PC-9 (cell line): ENCODE results near the gene SPART. TPM values are rescaled to one million over a fixed set of nuclear protein-coding genes. Genes with fewer than 3 reads are reported as not detected.

Experiments
- Bru-seq: library from RNA; stranded (reverse); fragments of 400-500 nt; gene quantifications from one replicate; lab custom pipeline; 2021; lab: Mats Ljungman, UMichigan
- BruChase-seq, 2 experiments: library from RNA; stranded (reverse); fragments of 400-500 nt; gene quantifications; one replicate each; lab custom pipeline; 2021; lab: Mats Ljungman, UMichigan
- BruUV-seq: library from RNA; stranded (reverse); fragments of 400-500 nt; replicated peaks from 2 replicates; lab custom pipeline; 2021; lab: Mats Ljungman, UMichigan
- CTCF ChIA-PET: fragments of 300-600 bp; sonication (Branson Sonifier 250); formaldehyde crosslinking; loops from one replicate; lab custom pipeline; 2022; ENCODE audit warnings: antibody characterized with exemption; lab: Charles Lee
- POLR2A ChIA-PET: fragments of 300-600 bp; sonication (Branson Sonifier 250); formaldehyde crosslinking; loops from one replicate; lab custom pipeline; 2022; ENCODE audit warnings: antibody characterized with exemption; ENCODE audit not compliant: unreplicated experiment; lab: Charles Lee
- DNase-seq, 2 experiments: peaks; one replicate each; pipeline versions ENCODE4 v3.0.0 to v3.0.0-alpha.2; 2015 to 2022; ENCODE audit warnings: mixed read lengths in 1 of 2
- H2AFZ ChIP-seq: fragments of 200-600 bp; sonication (generic); 2 replicates; pipeline ENCODE4 v1.8.1; 2017; ENCODE audit warnings: antibody characterized with exemption
- H3F3A ChIP-seq: fragments of 200-600 bp; sonication (generic); 2 replicates; pipeline ENCODE4 v1.8.1; 2017; ENCODE audit warnings: antibody characterized with exemption, mild to moderate bottlenecking, low read depth; ENCODE audit not compliant: insufficient read depth
- H3K27ac ChIP-seq: fragments of 200-600 bp; sonication (generic); 2 replicates; pipeline ENCODE4 v1.6.1; 2016; ENCODE audit warnings: mixed run types
- H3K27me3 ChIP-seq: fragments of 200-600 bp; sonication (generic); 2 replicates; pipeline ENCODE4 v1.6.1; 2016; ENCODE audit warnings: low read depth, mixed run types; ENCODE audit not compliant: insufficient read depth
- H3K36me3 ChIP-seq: fragments of 200-600 bp; sonication (generic); 2 replicates; pipeline ENCODE4 v1.6.1; 2016; ENCODE audit warnings: low read depth, mixed run types
- H3K4me1 ChIP-seq: fragments of 200-600 bp; sonication (generic); replicated peaks from 2 replicates; pipeline ENCODE4 v1.6.1; 2016; ENCODE audit warnings: mixed run types; ENCODE audit not compliant: insufficient read depth
- H3K4me2 ChIP-seq: fragments of 200-600 bp; sonication (generic); 2 replicates; pipeline ENCODE4 v1.6.1; 2017; ENCODE audit warnings: mixed run types
- H3K4me3 ChIP-seq: fragments of 200-600 bp; sonication (generic); 2 replicates; pipeline ENCODE4 v1.6.1; 2016; ENCODE audit warnings: mixed run types
- H3K79me2 ChIP-seq: fragments of 200-600 bp; sonication (generic); 2 replicates; pipeline ENCODE4 v1.6.1; 2017; ENCODE audit warnings: low read depth, mixed run types
- H3K9me2 ChIP-seq: fragments of 200-600 bp; sonication (generic); 2 replicates; pipeline ENCODE4 v1.8.1; 2017; ENCODE audit warnings: mild to moderate bottlenecking; ENCODE audit not compliant: insufficient read depth
- H3K9me3 ChIP-seq: fragments of 200-600 bp; sonication (generic); 2 replicates; pipeline ENCODE4 v1.8.1; 2016; ENCODE audit warnings: low read depth; ENCODE audit not compliant: insufficient read depth
- H4K20me1 ChIP-seq: fragments of 200-600 bp; sonication (generic); 2 replicates; pipeline ENCODE4 v1.8.1; 2017; ENCODE audit not compliant: insufficient read depth
- CTCF ChIP-seq: fragments of 200-600 bp; sonication (generic); conservative IDR thresholded peaks from 2 replicates; pipeline ENCODE4 v1.6.1; 2017; ENCODE audit warnings: mixed run types, antibody characterized with exemption, mild to moderate bottlenecking, moderate library complexity
- EZH2 ChIP-seq: fragments of 200-600 bp; sonication (generic); IDR thresholded peaks from 2 replicates; pipeline ENCODE4 v1.8.0; 2017; ENCODE audit warnings: antibody characterized with exemption, low read depth
- intact Hi-C: fragments of 100-400 bp; cut with micrococcal nuclease; formaldehyde crosslinking; loops from one replicate; pipeline ENCODE4 v1.10.0; 2022; ENCODE audit not compliant: unreplicated experiment
- long read RNA-seq: library from polyadenylated mRNA; stranded (forward); transcript quantifications from one replicate; pipeline ENCODE4 v2.0.0, GENCODE V29; 2022
- total RNA-seq: library from RNA; stranded (reverse); gene quantifications from 2 replicates; pipeline ENCODE4 v1.2.3, GENCODE V29; 2021

SPART gene
- total RNA-seq, result 36.2 and 51.4 TPM in 2 replicates
- Bru-seq, nascent RNA, result percentile 80 among the genes with signal in this experiment
- percentile 82 among the genes with signal in this experiment for BruChase-seq, experiment 1, labeled RNA remaining after a 2-hour chase
- percentile 81 among the genes with signal in this experiment for BruChase-seq, experiment 2, labeled RNA remaining after a 6-hour chase
- long read RNA-seq, full-length matches to known transcripts, result 90 of 137 reads
- long read RNA-seq, partial matches to known transcripts, result 10 of 137 reads
- long read RNA-seq, other reads (novel, unspliced or antisense), result 37 of 137 reads

GRCh38 chr13:36346222-36347083, at the start of gene SPART:
SPART (minus strand) TSS chr13:36346394; CDS start chr13:36335830, 10,564 bp downstream.
- Histone ChIP-seq H4K20me1 (no peaks in the 10 kb centered on the region), H3K9me2 (no peaks in the 10 kb centered on the region), H3K9me3 (no peaks in the 10 kb centered on the region), H3K27me3 (no peaks in the 10 kb centered on the region), H3K79me2 (peaks cover 42% of the 10 kb centered on the region), H3K27ac (peak within 1 kb of the TSS; percentile 98), H3K4me2 (peak within 1 kb of the TSS; percentile 84), H3K36me3 (no peaks in the 10 kb centered on the region), H3F3A (peaks cover 23% of the 10 kb centered on the region), H2AFZ (peak within 1 kb of the TSS; percentile 83), H3K4me3 (peak within 1 kb of the TSS; percentile 92), H3K4me1 (peaks cover 31% of the 10 kb centered on the region)
- peak; percentile 66 to 79 for DNase-seq
- ChIA-PET POLR2A (no interaction called here), CTCF (interaction anchor here (0.6 kb wide), 1 partner anchor 277 kb away, joined by 3 read pairs; no protein-coding TSS in a partner anchor)
- BruUV-seq, result no TSS peak
- TF ChIP-seq EZH2 (no peak), CTCF (peak; percentile 96)
- intact Hi-C loops, result loop anchor here (1.0 to 5.0 kb wide), 5 partner anchors 49 to 636 kb away; partner anchors contain the start of gene CCDC169

GRCh38 chr13:36395280-36395679, 49.1 kb upstream of the SPART start:
- DNase-seq, result peak in 1 of 2 experiments; percentile 47
- Histone ChIP-seq H3K4me1 (no peaks in the 10 kb centered on the region), H3K36me3 (no peaks in the 10 kb centered on the region), H3K27me3 (no peaks in the 10 kb centered on the region), H3K79me2 (no peaks in the 10 kb centered on the region), H3K27ac (no peak overlapping the region), H3F3A (no peaks in the 10 kb centered on the region; the same call in 1 of the 2 replicates), H3K9me3 (0 out of 2 replicates have a peak, but pooled peaks cover 7% of the 10 kb centered on the region), H2AFZ (no peak overlapping the region), H3K4me2 (no peak overlapping the region), H3K9me2 (no peaks in the 10 kb centered on the region), H3K4me3 (no peak overlapping the region), H4K20me1 (no peaks in the 10 kb centered on the region)
- ChIA-PET POLR2A (no interaction called here), CTCF (interaction anchor here (0.7 kb wide), 1 partner anchor 597 kb away, joined by 3 read pairs; no protein-coding TSS in a partner anchor)
- TF ChIP-seq CTCF (peak; percentile 66), EZH2 (no peak)
- BruUV-seq, result no TSS peak
- intact Hi-C loops, result no loop called here

GRCh38 chr13:36385489-36385888, 39.3 kb upstream of the SPART start:
- CTCF ChIA-PET, result no interaction called here
- TF ChIP-seq CTCF, result no peak
- no peak for TF ChIP-seq EZH2
- POLR2A ChIA-PET, result no interaction called here
- Histone ChIP-seq H3K4me1 (peaks cover 19% of the 10 kb centered on the region), H4K20me1 (no peaks in the 10 kb centered on the region), H3K4me2 (no peak overlapping the region), H2AFZ (no peak overlapping the region), H3K27me3 (no peaks in the 10 kb centered on the region), H3K9me3 (no peaks in the 10 kb centered on the region), H3K9me2 (no peaks in the 10 kb centered on the region), H3K27ac (no peak overlapping the region), H3K36me3 (no peaks in the 10 kb centered on the region), H3F3A (peaks cover 7% of the 10 kb centered on the region; the same call in 1 of the 2 replicates), H3K79me2 (no peaks in the 10 kb centered on the region), H3K4me3 (no peak overlapping the region)
- BruUV-seq, result no TSS peak
- intact Hi-C loops, result no loop called here
- no peak for DNase-seq
